Measurements from ENCODE around the gene TMOD1.

TMOD1 gene

DNA sequence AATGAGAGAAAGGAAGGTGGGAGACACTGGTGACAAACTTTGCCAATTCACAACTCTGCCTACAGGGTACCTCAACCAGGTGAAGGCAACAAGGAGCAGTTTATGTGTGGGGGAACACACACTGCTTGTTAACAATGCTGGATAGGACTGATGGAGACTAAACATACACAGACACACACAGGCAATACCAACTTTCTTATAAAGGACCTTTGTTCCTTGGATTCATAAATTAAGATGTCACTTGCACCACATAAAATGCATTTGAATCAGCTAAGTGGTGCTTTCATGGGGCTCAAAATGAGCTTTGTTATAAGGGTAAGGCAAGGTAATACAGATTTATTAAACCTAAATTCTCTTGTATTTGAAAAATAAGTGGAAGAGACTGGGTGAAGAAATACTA is 127.7 kb downstream of the TMOD1 start:
- TF ChIP-seq SIN3A (IDR thresholded peaks at IDR 0.05; ENCODE audit: borderline replicate concordance, insufficient read depth, low read length) = no peak
- TF ChIP-seq POLR2AphosphoS5 (IDR thresholded peaks at IDR 0.05; ENCODE audit: low read depth, low read length) = no peak
- no peak for TF ChIP-seq REST (IDR thresholded peaks at IDR 0.05; ENCODE audit: insufficient read depth in 1 of 2, low read depth in 2 of 2, low read length in 2 of 2)
- no peak for TF ChIP-seq TAF1 (IDR thresholded peaks at IDR 0.05; ENCODE audit: borderline replicate concordance, insufficient read depth, low read length)
- no peak for TF ChIP-seq FOXP2 (optimal IDR thresholded peaks at IDR 0.05; ENCODE audit: borderline replicate concordance, extremely low read depth, extremely low read length, insufficient read depth)

DNA sequence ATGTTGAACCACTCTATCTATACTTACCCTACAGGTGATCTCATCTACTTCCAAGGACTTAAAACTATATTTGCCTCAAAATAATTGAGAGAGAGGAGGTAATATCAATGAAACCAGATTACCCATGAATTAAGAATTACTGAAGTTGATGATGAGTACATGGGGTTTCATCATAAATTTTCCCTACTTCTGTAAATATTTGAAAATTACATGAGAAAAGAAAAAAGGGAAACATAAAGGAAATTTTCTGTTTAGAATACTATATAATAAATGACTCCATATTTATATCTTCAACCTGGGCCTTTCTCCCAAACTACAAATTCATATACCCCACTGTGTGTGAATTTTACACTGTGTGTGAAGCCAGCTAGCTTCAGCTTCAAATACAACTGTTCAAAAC is 129.1 kb downstream of the TMOD1 start:
- TF ChIP-seq FOXP2 (optimal IDR thresholded peaks at IDR 0.05; ENCODE audit: borderline replicate concordance, extremely low read depth, extremely low read length, insufficient read depth) (no peak), REST (IDR thresholded peaks at IDR 0.05; ENCODE audit: insufficient read depth in 1 of 2, low read depth in 2 of 2, low read length in 2 of 2) (no peak), POLR2AphosphoS5 (IDR thresholded peaks at IDR 0.05; ENCODE audit: low read depth, low read length) (no peak), TAF1 (IDR thresholded peaks at IDR 0.05; ENCODE audit: borderline replicate concordance, insufficient read depth, low read length) (no peak), SIN3A (IDR thresholded peaks at IDR 0.05; ENCODE audit: borderline replicate concordance, insufficient read depth, low read length) (no peak)

- TF ChIP-seq FOXP2 (optimal IDR thresholded peaks at IDR 0.05; ENCODE audit: borderline replicate concordance, extremely low read depth, extremely low read length, insufficient read depth) (no peak), POLR2AphosphoS5 (IDR thresholded peaks at IDR 0.05; ENCODE audit: low read depth, low read length) (no peak), SIN3A (IDR thresholded peaks at IDR 0.05; ENCODE audit: borderline replicate concordance, insufficient read depth, low read length) (no peak), REST (IDR thresholded peaks at IDR 0.05; ENCODE audit: insufficient read depth in 1 of 2, low read depth in 2 of 2, low read length in 2 of 2) (no peak), TAF1 (IDR thresholded peaks at IDR 0.05; ENCODE audit: borderline replicate concordance, insufficient read depth, low read length) (no peak)
Measured at GRCh38 chr9:97632248-97632984, 130.9 kb downstream of the TMOD1 start.

DNA sequence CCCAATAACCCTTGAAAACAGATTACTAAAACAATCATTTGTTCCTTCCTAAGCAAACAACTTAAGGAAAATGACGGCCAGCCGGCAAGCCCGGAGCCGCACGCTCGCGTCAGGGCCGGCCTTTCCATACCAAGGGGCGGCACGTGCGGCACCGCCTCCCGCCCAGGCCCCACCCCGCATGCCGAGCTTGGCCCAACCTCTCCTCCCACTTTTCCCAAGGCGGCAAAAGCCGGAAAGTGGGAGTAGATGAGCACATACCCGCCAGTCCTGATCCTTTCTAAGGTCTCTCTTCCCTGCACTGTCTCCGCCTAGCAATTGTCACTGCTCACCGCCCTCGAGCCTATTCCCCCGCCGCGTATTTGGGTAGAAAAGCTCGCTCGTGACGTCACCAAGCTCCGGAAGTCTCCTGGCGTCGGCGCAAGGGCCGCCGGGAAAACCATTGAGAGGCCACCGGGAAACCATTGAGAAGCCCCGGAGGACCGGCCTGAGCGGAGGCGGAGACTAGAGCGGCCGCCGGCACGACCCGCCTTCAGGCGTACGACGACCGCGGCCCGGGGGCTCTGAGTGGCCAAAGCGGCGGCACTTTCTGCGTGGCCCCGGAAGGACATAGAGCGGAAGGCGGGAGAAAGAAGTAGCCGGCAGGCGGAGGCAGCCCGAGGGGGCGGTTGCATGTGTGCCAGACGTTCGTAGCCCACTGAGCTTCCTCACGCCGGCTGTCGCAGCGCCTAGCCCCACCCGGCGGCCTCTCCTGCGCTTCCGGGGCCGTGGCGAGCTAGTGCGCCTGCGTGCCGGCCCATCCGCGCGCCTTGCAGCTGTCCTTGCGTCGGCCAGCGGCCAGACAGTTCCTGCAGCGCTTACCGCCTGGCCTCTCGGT is 131.8 kb downstream of the TMOD1 start, which contains the start of the genes NCBP1 and TSTD2:
NCBP1 (plus strand) TSS at position 837 of the 874 bp plus-strand sequence. CDS start 61 bp downstream, outside the sequence.
TSTD2 (minus strand) TSS at position 384 of the 874 bp plus-strand sequence. CDS start 5,806 bp downstream, outside the sequence.
- TF ChIP-seq REST (IDR thresholded peaks at IDR 0.05; ENCODE audit: insufficient read depth in 1 of 2, low read depth in 2 of 2, low read length in 2 of 2) (peak in 1 of 2 experiments; percentile 29; a peak in 1 of 4 replicates), SIN3A (IDR thresholded peaks at IDR 0.05; ENCODE audit: borderline replicate concordance, insufficient read depth, low read length) (0 out of 2 replicates have a peak, but pooled peaks have one; percentile 45), TAF1 (IDR thresholded peaks at IDR 0.05; ENCODE audit: borderline replicate concordance, insufficient read depth, low read length) (peak; percentile 82), FOXP2 (optimal IDR thresholded peaks at IDR 0.05; ENCODE audit: borderline replicate concordance, extremely low read depth, extremely low read length, insufficient read depth) (peak; percentile 79), POLR2AphosphoS5 (IDR thresholded peaks at IDR 0.05; ENCODE audit: low read depth, low read length) (peak; percentile 85; the same call in 1 of the 2 replicates)

Measured in PFSK-1 (cell line).